Left colon (tissue), 2 donors: ENCODE results near the gene FAM20C. TPM values are rescaled to one million over a fixed set of nuclear protein-coding genes. Genes with fewer than 3 reads are reported as not detected.
A peak's percentile ranks its signal among the peaks of the same experiment; 100 is the strongest.
"Not testable (repeated sequence)": the region's sequence is repeated elsewhere in the genome, so short reads cannot be mapped to it uniquely, and the experiment has no call there.

Source experiments
- ATAC-seq: fragments of 200-7000 bp; cut with Tn5 transposase; one replicate; pipeline ENCODE4 v1.9.1; 2020; ENCODE audit warnings: mild to moderate bottlenecking, moderate library complexity
- DNase-seq, 2 donors: peaks; one replicate each; pipeline ENCODE4 v3.0.0-alpha.2; 2020
- intact Hi-C, 2 donors: fragments of 100-400 bp; cut with DNase I in 1 of 2; cut with micrococcal nuclease in 1 of 2; formaldehyde crosslinking; loops; one replicate each; pipeline versions ENCODE4 v1.11.2 to v1.14.0; 2022; cut with DNase I, micrococcal nuclease
- total RNA-seq, 2 donors: library from RNA; stranded (reverse); fragmentation: NEBNext Ultra II Directional; extraction: Animal tissue kit (Norgen Biotek cat#: 25700); gene quantifications; one replicate each; pipeline ENCODE4 v1.2.1, GENCODE V29; 2021
- donor health status: DM: no; HTN: no; CAD: no.
- donor health status: DM: yes; HTN: yes; CAD: no.

FAM20C gene
- total RNA-seq, 2 donors from 2014 or later = 11.3 to 16.9 TPM

GRCh38 chr7:290554-291372 is 98.4 kb downstream of the FAM20C start:
- DNase-seq (peak; percentile 26 to 57), ATAC-seq (peak; percentile 64)
- intact Hi-C loops = no loop called here

GRCh38 chr7:291373-292092 is 99.2 kb downstream of the FAM20C start:
- no peak for ATAC-seq
- DNase-seq = peak in 1 of 2 donors; percentile 21
- intact Hi-C loops = no loop called here

- no peak for ATAC-seq
- DNase-seq = peak in 1 of 2 donors; percentile 4
- intact Hi-C loops = no loop called here
Measured at GRCh38 chr7:292226-292625, 99.9 kb downstream of the FAM20C start.

GRCh38 chr7:292826-293225 is 100.5 kb downstream of the FAM20C start:
- ATAC-seq = no peak
- intact Hi-C loops = no loop called here
- DNase-seq = peak in 1 of 2 donors; percentile 14

- intact Hi-C loops = no loop called here
- DNase-seq = peak; percentile 30 to 61
- ATAC-seq = peak; percentile 66
Measured at GRCh38 chr7:293681-294439, 101.5 kb downstream of the FAM20C start.

- intact Hi-C loops = no loop called here
- peak; percentile 26 to 60 for DNase-seq
- ATAC-seq = peak; percentile 69
Measured at GRCh38 chr7:294440-295154, 102.2 kb downstream of the FAM20C start.

GRCh38 chr7:295155-296154 is 103.1 kb downstream of the FAM20C start:
- ATAC-seq (no peak), DNase-seq (peak in 1 of 2 donors; percentile 21)
- intact Hi-C loops = no loop called here

- no peak for ATAC-seq
- DNase-seq = peak in 1 of 2 donors; percentile 6
- intact Hi-C loops = no loop called here
Measured at GRCh38 chr7:296373-296945, 104.1 kb downstream of the FAM20C start.

GRCh38 chr7:297141-297540 is 104.8 kb downstream of the FAM20C start:
- peak in 1 of 2 donors; percentile 21 for DNase-seq
- intact Hi-C loops, ATAC-seq: not testable (repeated sequence)

- ATAC-seq = no peak
- peak in 1 of 2 donors; percentile 20 for DNase-seq
- intact Hi-C loops = no loop called here
Measured at GRCh38 chr7:297611-298374, 105.4 kb downstream of the FAM20C start.

- ATAC-seq = no peak
- peak in 1 of 2 donors; percentile 4 for DNase-seq
- intact Hi-C loops = no loop called here
Measured at GRCh38 chr7:298375-298702, 106.0 kb downstream of the FAM20C start.

GRCh38 chr7:298743-299142 is 106.4 kb downstream of the FAM20C start:
- intact Hi-C loops = no loop called here
- peak in 1 of 2 donors; percentile 0 for DNase-seq

GRCh38 chr7:299169-299568 is 106.8 kb downstream of the FAM20C start:
- intact Hi-C loops = no loop called here
- DNase-seq (peak in 1 of 2 donors; percentile 13), ATAC-seq (no peak)

More at GRCh38 chr7:298743-299142, 106.4 kb downstream of the FAM20C start:
- no peak for ATAC-seq

GRCh38 chr7:299628-300027 is 107.3 kb downstream of the FAM20C start:
- intact Hi-C loops = no loop called here
- DNase-seq (peak in 1 of 2 donors; percentile 5), ATAC-seq (no peak)

- intact Hi-C loops = no loop called here
- DNase-seq (peak in 1 of 2 donors; percentile 14), ATAC-seq (no peak)
Measured at GRCh38 chr7:300048-300447, 107.7 kb downstream of the FAM20C start.

GRCh38 chr7:300546-301290 is 108.3 kb downstream of the FAM20C start:
- DNase-seq = peak in 1 of 2 donors; percentile 15
- ATAC-seq = no peak
- intact Hi-C loops = no loop called here
